Measurements from ENCODE around the gene SPATA45. TPM values are rescaled to one million over a fixed set of nuclear protein-coding genes. Genes with fewer than 3 reads are reported as not detected.

Gene SPATA45
- total RNA-seq, 4 donors from 2014 or later, result not detected

DNA sequence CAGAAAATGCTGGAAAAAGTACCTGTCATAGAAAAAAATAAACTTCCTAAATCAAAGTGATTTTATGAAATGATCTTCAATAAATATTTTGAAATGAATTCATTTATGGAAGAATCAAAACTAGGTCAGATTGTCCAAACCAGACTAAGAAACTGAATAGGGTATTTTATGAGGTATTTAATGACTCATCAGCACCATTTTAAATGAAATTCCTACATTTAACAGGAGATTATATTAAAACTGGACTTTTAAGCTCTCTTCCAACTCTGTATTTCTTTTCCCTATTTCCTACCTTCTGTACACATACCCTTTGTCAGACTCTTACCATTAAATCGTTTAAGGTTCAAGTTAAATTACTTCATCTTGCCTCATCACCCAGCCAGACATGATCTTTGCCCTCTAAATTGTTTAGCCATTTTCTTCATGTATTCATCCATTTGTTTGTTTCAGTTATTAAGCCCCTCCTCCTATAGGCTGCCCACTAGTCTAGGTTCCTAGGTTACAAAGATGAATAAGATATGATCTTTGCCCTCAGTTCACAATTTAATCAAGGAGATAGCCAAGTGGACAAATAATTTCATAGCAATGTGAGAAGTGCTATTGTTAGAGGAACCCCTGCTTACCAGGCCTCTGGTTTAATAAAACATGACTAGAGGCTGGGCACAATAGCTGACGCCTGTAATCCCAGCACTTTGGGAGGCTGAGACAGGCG, 30.7 kb downstream of the SPATA45 start:
- Histone ChIP-seq H3K4me3 (no peak overlapping the region), H3K36me3 (peaks cover 27% of the 10 kb centered on the region), H3K9me3 (no peaks in the 10 kb centered on the region), H3K4me1 (no peaks in the 10 kb centered on the region), H3K27ac (no peak overlapping the region), H3K27me3 (no peaks in the 10 kb centered on the region)
- no peak for DNase-seq (ENCODE audit: low spot score in 2 of 2)
- WGBS, result 87% methylated on average over 3 of the region's 3 CpGs
- TF ChIP-seq POLR2AphosphoS5 (IDR thresholded peaks at IDR 0.05) (no peak), CTCF (IDR thresholded peaks at IDR 0.05) (no peak), EP300 (IDR thresholded peaks at IDR 0.05) (no peak), POLR2A (IDR thresholded peaks at IDR 0.05) (no peak)

DNA sequence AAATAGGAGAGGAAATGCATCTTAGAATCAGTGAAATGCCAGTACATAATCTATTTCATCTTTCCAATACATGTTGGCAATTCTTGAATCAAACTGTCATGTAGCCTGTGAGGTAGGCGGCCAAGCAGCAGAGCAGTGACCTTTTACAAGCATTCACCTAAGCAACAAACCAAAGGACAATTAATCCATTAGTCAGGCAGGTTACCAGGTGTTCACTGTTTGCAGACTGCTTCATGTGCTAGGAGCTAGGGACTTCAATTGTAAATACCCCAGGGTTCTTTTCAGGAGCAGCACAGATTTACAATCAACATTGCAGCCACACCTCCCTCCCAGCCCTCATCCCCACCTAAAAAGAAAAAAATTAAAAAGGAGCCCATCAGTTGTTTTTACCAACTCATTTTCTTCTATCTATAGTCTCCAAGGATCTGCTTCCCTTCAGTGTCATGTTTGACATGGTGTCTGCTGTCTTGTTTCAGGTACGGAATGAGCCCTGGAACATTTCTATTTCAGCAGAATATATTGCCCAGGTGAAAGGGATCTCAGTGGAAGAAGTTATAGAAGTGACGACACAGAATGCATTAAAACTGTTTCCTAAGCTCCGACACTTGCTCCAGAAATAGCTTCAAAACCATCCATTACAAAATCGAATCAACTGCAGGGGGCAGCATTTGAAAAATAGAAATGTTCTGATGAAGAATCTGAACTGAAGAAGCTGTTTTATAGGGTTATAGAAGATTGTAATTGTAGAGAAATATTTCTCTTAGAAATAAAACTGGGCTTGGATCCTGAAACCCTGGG, 32.7 kb downstream of the SPATA45 start:
- peaks cover 31% of the 10 kb centered on the region for H3K36me3 ChIP-seq
- no peak for DNase-seq (ENCODE audit: low spot score in 2 of 2)
- TF ChIP-seq CTCF (IDR thresholded peaks at IDR 0.05), result no peak
- TF ChIP-seq POLR2A (IDR thresholded peaks at IDR 0.05), result no peak
- no peak for TF ChIP-seq EP300 (IDR thresholded peaks at IDR 0.05)
- TF ChIP-seq POLR2AphosphoS5 (IDR thresholded peaks at IDR 0.05), result no peak
- H3K4me1 ChIP-seq, result no peaks in the 10 kb centered on the region
- no peak overlapping the region for H3K27ac ChIP-seq
- WGBS, result 55% methylated on average over 5 of the region's 5 CpGs
- H3K9me3 ChIP-seq, result no peaks in the 10 kb centered on the region
- no peak overlapping the region for H3K4me3 ChIP-seq
- H3K27me3 ChIP-seq, result no peaks in the 10 kb centered on the region

DNA sequence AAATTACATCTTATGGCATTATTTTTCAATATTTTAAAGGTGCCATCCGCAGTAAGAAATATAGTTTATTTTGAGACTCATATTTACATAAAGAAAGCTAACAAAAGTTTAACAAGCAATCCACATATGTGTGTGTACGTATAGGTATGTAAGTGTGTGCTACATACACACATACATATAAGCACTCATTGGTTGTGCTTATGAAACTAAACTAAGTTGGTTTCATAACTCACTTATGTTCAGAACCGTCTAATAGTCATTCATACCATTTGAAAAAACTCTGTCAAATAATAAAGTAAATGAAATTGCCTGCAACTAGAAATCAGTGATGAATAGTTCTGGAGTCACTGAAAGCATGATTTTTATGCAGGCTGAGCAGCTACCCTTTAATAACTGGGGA, 41.7 kb downstream of the SPATA45 start:
- no peak for TF ChIP-seq POLR2A (IDR thresholded peaks at IDR 0.05)
- TF ChIP-seq POLR2AphosphoS5 (IDR thresholded peaks at IDR 0.05), result no peak
- TF ChIP-seq EP300 (IDR thresholded peaks at IDR 0.05), result no peak
- TF ChIP-seq CTCF (IDR thresholded peaks at IDR 0.05), result no peak
- H3K27ac ChIP-seq, result no peak overlapping the region
- no peak overlapping the region for H3K4me3 ChIP-seq
- H3K4me1 ChIP-seq, result no peaks in the 10 kb centered on the region
- DNase-seq (ENCODE audit: low spot score in 2 of 2), result no peak
- H3K36me3 ChIP-seq, result peaks cover 77% of the 10 kb centered on the region
- no peaks in the 10 kb centered on the region for H3K9me3 ChIP-seq
- H3K27me3 ChIP-seq, result no peaks in the 10 kb centered on the region
- WGBS, result 92% methylated on average over 3 of the region's 3 CpGs

- no peak for DNase-seq (ENCODE audit: low spot score in 2 of 2)
- Histone ChIP-seq H3K9me3 (no peaks in the 10 kb centered on the region), H3K27me3 (no peaks in the 10 kb centered on the region), H3K4me3 (no peak overlapping the region), H3K27ac (no peak overlapping the region), H3K36me3 (peaks cover 54% of the 10 kb centered on the region), H3K4me1 (peaks cover 7% of the 10 kb centered on the region)
- no peak for TF ChIP-seq EP300 (IDR thresholded peaks at IDR 0.05)
- TF ChIP-seq CTCF (IDR thresholded peaks at IDR 0.05), result no peak
- no peak for TF ChIP-seq POLR2A (IDR thresholded peaks at IDR 0.05)
- TF ChIP-seq POLR2AphosphoS5 (IDR thresholded peaks at IDR 0.05), result no peak
- 94% methylated on average over 3 of the region's 3 CpGs for WGBS
Measured at GRCh38 chr1:212797681-212798080, 49.8 kb downstream of the SPATA45 start.

DNA sequence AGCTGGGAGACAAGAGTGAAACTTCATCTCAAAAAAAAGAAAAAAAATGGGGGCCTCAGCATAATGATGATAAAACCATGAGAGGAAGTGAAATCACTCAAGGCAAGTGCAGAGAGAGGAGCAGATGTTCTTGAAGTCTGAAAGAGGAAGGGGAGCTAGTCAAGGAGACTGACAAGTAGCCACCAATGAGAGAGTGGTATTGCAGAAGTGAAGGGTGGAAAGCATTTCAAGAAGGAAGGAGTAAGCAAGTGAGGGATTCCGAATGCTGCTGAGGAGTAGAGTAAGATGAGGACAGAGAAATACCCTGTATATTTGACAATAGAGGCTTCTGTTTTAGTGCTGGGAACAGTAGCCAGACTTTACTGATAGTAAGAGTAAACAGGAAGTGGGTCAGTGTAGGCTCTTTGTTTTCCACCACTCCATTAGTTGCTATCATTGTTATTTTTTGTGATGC, 52.9 kb downstream of the SPATA45 start:
- H3K9me3 ChIP-seq, result no peaks in the 10 kb centered on the region
- TF ChIP-seq POLR2AphosphoS5 (IDR thresholded peaks at IDR 0.05) (no peak), EP300 (IDR thresholded peaks at IDR 0.05) (no peak), CTCF (IDR thresholded peaks at IDR 0.05) (no peak), POLR2A (IDR thresholded peaks at IDR 0.05) (no peak)
- no peak overlapping the region for H3K4me3 ChIP-seq
- H3K27me3 ChIP-seq, result no peaks in the 10 kb centered on the region
- H3K27ac ChIP-seq, result no peak overlapping the region
- peaks cover 27% of the 10 kb centered on the region for H3K36me3 ChIP-seq
- WGBS, result 85% methylated on average over 1 of the region's 1 CpG
- DNase-seq (ENCODE audit: low spot score in 2 of 2), result no peak
- peaks cover 28% of the 10 kb centered on the region for H3K4me1 ChIP-seq

All from suprapubic skin (tissue), 4 donors.